ENCODE results near the gene CADM1. TPM values are rescaled to one million over a fixed set of nuclear protein-coding genes. Genes with fewer than 3 reads are reported as not detected.

Gene CADM1
- total and polyA plus RNA-seq, 2 experiments from 2014 or later: 16.5 to 18.0 TPM

DNA sequence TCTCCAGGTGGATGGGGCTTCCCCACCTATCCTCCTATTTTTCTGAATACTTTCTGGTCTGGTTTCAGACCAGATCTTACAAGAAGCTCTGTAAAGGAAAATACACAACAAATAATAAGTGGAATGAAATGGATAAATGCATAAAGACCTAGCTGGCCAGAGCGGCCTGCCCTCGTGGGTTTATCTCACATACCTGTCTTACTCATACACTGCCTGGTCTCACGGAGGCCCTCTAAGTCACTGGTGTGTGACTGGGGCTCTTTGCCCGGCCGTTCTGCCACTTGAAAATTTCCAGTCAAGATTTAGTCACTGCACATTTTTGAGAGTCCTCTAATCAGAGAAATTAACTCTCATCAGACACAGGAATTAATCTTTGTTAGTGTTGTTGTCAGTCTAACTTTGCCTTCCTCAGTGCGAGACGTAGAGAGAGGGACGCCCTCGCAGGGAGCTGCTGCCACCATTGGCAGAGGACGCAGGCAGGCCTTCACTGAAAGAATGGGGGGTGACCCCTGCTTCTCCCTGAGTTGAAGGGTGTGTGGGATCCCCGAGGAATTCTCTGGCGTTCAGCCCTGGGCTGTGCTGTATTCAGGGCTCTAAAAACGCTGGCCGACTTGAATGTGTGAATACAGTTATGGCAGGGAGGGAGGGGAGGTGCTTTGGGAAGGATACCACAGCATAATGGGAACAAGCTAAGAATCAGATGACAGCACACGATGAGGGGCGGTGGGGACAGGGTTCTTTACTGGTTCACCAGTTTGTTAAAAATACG, 46.3 kb upstream of the CADM1 start (continued):
- TF ChIP-seq, protein P1, sequence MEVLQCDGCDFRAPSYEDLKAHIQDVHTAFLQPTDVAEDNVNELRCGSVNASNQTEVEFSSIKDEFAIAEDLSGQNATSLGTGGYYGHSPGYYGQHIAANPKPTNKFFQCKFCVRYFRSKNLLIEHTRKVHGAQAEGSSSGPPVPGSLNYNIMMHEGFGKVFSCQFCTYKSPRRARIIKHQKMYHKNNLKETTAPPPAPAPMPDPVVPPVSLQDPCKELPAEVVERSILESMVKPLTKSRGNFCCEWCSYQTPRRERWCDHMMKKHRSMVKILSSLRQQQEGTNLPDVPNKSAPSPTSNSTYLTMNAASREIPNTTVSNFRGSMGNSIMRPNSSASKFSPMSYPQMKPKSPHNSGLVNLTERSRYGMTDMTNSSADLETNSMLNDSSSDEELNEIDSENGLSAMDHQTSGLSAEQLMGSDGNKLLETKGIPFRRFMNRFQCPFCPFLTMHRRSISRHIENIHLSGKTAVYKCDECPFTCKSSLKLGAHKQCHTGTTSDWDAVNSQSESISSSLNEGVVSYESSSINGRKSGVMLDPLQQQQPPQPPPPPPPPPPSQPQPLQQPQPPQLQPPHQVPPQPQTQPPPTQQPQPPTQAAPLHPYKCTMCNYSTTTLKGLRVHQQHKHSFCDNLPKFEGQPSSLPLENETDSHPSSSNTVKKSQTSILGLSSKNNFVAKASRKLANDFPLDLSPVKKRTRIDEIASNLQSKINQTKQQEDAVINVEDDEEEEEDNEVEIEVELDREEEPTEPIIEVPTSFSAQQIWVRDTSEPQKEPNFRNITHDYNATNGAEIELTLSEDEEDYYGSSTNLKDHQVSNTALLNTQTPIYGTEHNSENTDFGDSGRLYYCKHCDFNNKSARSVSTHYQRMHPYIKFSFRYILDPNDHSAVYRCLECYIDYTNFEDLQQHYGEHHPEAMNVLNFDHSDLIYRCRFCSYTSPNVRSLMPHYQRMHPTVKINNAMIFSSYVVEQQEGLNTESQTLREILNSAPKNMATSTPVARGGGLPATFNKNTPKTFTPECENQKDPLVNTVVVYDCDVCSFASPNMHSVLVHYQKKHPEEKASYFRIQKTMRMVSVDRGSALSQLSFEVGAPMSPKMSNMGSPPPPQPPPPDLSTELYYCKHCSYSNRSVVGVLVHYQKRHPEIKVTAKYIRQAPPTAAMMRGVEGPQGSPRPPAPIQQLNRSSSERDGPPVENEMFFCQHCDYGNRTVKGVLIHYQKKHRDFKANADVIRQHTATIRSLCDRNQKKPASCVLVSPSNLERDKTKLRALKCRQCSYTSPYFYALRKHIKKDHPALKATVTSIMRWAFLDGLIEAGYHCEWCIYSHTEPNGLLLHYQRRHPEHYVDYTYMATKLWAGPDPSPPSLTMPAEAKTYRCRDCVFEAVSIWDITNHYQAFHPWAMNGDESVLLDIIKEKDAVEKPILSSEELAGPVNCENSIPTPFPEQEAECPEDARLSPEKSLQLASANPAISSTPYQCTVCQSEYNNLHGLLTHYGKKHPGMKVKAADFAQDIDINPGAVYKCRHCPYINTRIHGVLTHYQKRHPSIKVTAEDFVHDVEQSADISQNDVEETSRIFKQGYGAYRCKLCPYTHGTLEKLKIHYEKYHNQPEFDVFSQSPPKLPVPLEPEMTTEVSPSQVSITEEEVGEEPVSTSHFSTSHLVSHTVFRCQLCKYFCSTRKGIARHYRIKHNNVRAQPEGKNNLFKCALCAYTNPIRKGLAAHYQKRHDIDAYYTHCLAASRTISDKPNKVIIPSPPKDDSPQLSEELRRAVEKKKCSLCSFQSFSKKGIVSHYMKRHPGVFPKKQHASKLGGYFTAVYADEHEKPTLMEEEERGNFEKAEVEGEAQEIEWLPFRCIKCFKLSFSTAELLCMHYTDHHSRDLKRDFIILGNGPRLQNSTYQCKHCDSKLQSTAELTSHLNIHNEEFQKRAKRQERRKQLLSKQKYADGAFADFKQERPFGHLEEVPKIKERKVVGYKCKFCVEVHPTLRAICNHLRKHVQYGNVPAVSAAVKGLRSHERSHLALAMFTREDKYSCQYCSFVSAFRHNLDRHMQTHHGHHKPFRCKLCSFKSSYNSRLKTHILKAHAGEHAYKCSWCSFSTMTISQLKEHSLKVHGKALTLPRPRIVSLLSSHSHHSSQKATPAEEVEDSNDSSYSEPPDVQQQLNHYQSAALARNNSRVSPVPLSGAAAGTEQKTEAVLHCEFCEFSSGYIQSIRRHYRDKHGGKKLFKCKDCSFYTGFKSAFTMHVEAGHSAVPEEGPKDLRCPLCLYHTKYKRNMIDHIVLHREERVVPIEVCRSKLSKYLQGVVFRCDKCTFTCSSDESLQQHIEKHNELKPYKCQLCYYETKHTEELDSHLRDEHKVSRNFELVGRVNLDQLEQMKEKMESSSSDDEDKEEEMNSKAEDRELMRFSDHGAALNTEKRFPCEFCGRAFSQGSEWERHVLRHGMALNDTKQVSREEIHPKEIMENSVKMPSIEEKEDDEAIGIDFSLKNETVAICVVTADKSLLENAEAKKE (CRISPR knock-in tag; IDR thresholded peaks at IDR 0.05): no peak
- TF ChIP-seq EZH2phosphoT487 (IDR thresholded peaks at IDR 0.05; ENCODE audit: unreplicated experiment): no peak
- TF ChIP-seq POLR2AphosphoS5 (IDR thresholded peaks at IDR 0.05; ENCODE audit: low read depth): no peak
- TF ChIP-seq NANOG (IDR thresholded peaks at IDR 0.05; ENCODE audit: borderline replicate concordance): no peak
- TF ChIP-seq, protein P2, sequence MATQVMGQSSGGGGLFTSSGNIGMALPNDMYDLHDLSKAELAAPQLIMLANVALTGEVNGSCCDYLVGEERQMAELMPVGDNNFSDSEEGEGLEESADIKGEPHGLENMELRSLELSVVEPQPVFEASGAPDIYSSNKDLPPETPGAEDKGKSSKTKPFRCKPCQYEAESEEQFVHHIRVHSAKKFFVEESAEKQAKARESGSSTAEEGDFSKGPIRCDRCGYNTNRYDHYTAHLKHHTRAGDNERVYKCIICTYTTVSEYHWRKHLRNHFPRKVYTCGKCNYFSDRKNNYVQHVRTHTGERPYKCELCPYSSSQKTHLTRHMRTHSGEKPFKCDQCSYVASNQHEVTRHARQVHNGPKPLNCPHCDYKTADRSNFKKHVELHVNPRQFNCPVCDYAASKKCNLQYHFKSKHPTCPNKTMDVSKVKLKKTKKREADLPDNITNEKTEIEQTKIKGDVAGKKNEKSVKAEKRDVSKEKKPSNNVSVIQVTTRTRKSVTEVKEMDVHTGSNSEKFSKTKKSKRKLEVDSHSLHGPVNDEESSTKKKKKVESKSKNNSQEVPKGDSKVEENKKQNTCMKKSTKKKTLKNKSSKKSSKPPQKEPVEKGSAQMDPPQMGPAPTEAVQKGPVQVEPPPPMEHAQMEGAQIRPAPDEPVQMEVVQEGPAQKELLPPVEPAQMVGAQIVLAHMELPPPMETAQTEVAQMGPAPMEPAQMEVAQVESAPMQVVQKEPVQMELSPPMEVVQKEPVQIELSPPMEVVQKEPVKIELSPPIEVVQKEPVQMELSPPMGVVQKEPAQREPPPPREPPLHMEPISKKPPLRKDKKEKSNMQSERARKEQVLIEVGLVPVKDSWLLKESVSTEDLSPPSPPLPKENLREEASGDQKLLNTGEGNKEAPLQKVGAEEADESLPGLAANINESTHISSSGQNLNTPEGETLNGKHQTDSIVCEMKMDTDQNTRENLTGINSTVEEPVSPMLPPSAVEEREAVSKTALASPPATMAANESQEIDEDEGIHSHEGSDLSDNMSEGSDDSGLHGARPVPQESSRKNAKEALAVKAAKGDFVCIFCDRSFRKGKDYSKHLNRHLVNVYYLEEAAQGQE (IDR thresholded peaks at IDR 0.05; ENCODE audit: unreplicated experiment): no peak
